Stimulated activated naive CD8-positive, alpha-beta T cell treated with anti-CD3 and anti-CD28 coated beads, Interleukin-15, amount 100 ng/mL, for 72 hours (primary cell): ENCODE measurements around the gene ERBB4.

Source experiments
- ATAC-seq: fragments of 150-1000 bp; cut with Tn5 transposase; 2 replicates; pipeline ENCODE4 v1.10.0; 2021; ENCODE audit warnings: mild to moderate bottlenecking, moderate library complexity
- DNase-seq, 2 donors: peaks; one replicate each; pipeline ENCODE4 v3.0.0; 2021 to 2022
- H3K27ac Mint-ChIP-seq, 2 donors: one replicate each; pipeline ENCODE4 v1.8.0; 2022; ENCODE audit warnings: mild to moderate bottlenecking in 2 of 2, mixed read lengths in 2 of 2, moderate library complexity in 2 of 2
- H3K27me3 Mint-ChIP-seq: one replicate; pipeline ENCODE4 v1.8.0; 2022; ENCODE audit warnings: mixed read lengths
- H3K4me1 Mint-ChIP-seq: one replicate; pipeline ENCODE4 v1.8.0; 2022; ENCODE audit warnings: mild to moderate bottlenecking, mixed read lengths
- H3K4me3 Mint-ChIP-seq, 2 donors: one replicate each; pipeline ENCODE4 v1.8.0; 2022; ENCODE audit warnings: mild to moderate bottlenecking in 2 of 2, mixed read lengths in 2 of 2, moderate library complexity in 1 of 2
- H3K9me3 Mint-ChIP-seq, 2 donors: one replicate each; pipeline ENCODE4 v1.8.0; 2022; ENCODE audit warnings: mixed read lengths in 2 of 2

The ERBB4 gene

GRCh38 chr2:212538305-212539071, at the start of gene ERBB4:
ERBB4 (minus strand) TSS chr2:212538802; CDS start chr2:212538530, 272 bp downstream.
- peak within 1 kb of the TSS; percentile 57 to 61 for H3K4me3 Mint-ChIP-seq
- no peak for DNase-seq
- H3K27ac Mint-ChIP-seq: peak within 1 kb of the TSS in 1 of 2 donors; percentile 33
- ATAC-seq: peak; percentile 40
- H3K4me1 Mint-ChIP-seq: peaks cover 26% of the 10 kb centered on the region
- H3K9me3 Mint-ChIP-seq: no peaks in the 10 kb centered on the region
- peaks cover 85% of the 10 kb centered on the region for H3K27me3 Mint-ChIP-seq

DNA sequence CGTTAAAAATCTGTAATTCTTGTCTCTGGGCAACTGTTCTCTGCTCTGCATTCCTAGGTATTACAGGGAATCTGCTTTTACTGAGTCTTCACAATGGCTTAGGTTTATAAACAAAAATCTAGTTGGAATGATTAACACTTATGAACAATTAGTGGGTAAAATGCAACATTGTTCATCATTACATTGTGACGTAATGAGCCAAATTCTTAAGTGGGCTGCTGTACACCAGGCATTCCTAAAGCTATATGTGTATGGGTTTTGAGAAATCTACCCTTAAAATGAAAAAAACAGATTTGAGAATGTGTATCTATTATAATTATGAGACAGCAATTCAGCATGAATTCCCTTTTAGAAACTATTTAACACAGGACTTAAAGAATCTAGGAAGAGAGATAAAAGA, 41.5 kb upstream of the ERBB4 start:
- H3K4me1 Mint-ChIP-seq: no peaks in the 10 kb centered on the region
- no peaks in the 10 kb centered on the region for H3K27me3 Mint-ChIP-seq
- H3K4me3 Mint-ChIP-seq: no peak overlapping the region
- ATAC-seq (no peak), DNase-seq (no peak)
- H3K9me3 Mint-ChIP-seq: peaks cover 6 to 11% of the 10 kb centered on the region in 2 donors
- no peak overlapping the region for H3K27ac Mint-ChIP-seq

GRCh38 chr2:212556296-212556695, 17.7 kb upstream of the ERBB4 start:
- ATAC-seq: no peak
- Mint-ChIP-seq H3K4me3 (no peak overlapping the region), H3K27me3 (no peaks in the 10 kb centered on the region), H3K27ac (no peak overlapping the region), H3K4me1 (no peaks in the 10 kb centered on the region), H3K9me3 (no peaks in the 10 kb centered on the region)
- DNase-seq: no peak

DNA sequence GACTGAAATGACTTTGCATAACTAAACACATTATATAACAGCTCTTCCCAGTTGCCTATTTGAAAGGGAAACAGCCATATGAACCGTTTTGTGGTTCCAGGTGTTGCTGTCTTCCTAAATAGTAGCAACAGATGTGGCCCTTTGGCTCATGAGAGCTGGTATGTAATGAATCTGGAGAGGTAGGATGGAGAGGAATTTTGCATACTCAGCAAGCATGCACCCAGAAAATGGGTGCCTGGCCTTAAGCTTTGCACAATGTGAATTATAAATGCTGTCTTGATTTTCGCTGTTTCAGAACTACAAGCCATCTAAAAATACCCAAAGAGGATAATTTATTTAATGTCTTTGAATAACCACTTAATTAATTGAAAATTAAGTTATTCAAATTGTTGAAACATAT, 15.6 kb upstream of the ERBB4 start:
- no peaks in the 10 kb centered on the region for H3K4me1 Mint-ChIP-seq
- no peak overlapping the region for H3K27ac Mint-ChIP-seq
- no peak overlapping the region for H3K4me3 Mint-ChIP-seq
- no peak for DNase-seq
- no peaks in the 10 kb centered on the region for H3K27me3 Mint-ChIP-seq
- no peak for ATAC-seq
- H3K9me3 Mint-ChIP-seq: no peaks in the 10 kb centered on the region

- Mint-ChIP-seq H3K4me1 (no peaks in the 10 kb centered on the region), H3K27me3 (no peaks in the 10 kb centered on the region), H3K9me3 (no peaks in the 10 kb centered on the region), H3K27ac (no peak overlapping the region), H3K4me3 (no peak overlapping the region)
- no peak for ATAC-seq
- DNase-seq: no peak
Measured at GRCh38 chr2:212549941-212550340, 11.3 kb upstream of the ERBB4 start.

- DNase-seq: no peak
Measured at GRCh38 chr2:212549463-212549862, 10.9 kb upstream of the ERBB4 start.

GRCh38 chr2:212548455-212548819, 9.8 kb upstream of the ERBB4 start:
- Mint-ChIP-seq H3K9me3 (no peaks in the 10 kb centered on the region), H3K4me3 (no peak overlapping the region), H3K27me3 (peaks cover 2% of the 10 kb centered on the region), H3K4me1 (no peaks in the 10 kb centered on the region), H3K27ac (no peak overlapping the region)
- no peak for DNase-seq
- no peak for ATAC-seq

More at GRCh38 chr2:212549463-212549862, 10.9 kb upstream of the ERBB4 start:
- H3K27me3 Mint-ChIP-seq: no peaks in the 10 kb centered on the region
- H3K27ac Mint-ChIP-seq: no peak overlapping the region
- no peaks in the 10 kb centered on the region for H3K9me3 Mint-ChIP-seq
- no peak overlapping the region for H3K4me3 Mint-ChIP-seq
- H3K4me1 Mint-ChIP-seq: no peaks in the 10 kb centered on the region
- ATAC-seq: no peak

DNA sequence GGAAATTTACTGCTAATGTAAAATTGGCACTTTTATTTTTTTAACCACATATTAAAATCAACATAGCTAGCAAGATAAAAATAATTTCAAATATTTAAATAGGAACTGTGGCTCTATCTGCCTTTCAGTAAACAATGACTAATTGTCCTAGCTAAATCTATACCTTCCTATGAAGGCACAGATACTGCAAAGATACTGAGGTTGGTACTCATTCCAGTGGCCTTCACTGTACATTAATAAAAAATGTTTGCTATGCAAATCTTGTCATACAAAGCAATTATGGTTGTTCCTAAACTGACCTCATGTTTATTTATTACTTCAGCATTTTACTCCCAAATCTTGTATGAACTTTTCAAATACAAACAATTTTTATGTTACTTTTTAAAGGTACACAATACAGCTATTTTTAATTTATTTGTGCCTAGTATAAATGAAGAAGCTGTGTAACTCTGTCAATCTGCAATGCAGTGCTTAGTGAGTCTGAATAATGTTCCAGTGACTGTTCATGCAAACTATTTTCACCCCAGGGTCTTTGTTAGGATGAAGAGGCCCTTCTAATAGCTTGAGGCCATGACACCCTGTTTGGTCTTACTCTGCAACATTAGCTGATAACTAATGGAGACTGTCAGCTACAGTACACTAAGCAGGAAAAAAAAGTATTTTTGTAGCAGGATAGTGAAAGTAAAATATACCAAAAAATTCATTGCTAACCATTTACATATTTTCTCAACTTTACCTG, 9.3 kb upstream of the ERBB4 start:
- H3K27ac Mint-ChIP-seq: no peak overlapping the region
- ATAC-seq (no peak), DNase-seq (no peak)
- no peaks in the 10 kb centered on the region for H3K9me3 Mint-ChIP-seq
- no peak overlapping the region for H3K4me3 Mint-ChIP-seq
- H3K27me3 Mint-ChIP-seq: peaks cover 7% of the 10 kb centered on the region
- H3K4me1 Mint-ChIP-seq: no peaks in the 10 kb centered on the region

GRCh38 chr2:212546669-212547068, 8.1 kb upstream of the ERBB4 start:
- H3K27ac Mint-ChIP-seq: no peak overlapping the region

GRCh38 chr2:212540341-212540740, 1.7 kb upstream of the ERBB4 start:
- H3K4me1 Mint-ChIP-seq: peaks cover 26% of the 10 kb centered on the region
- H3K27me3 Mint-ChIP-seq: peaks cover 76% of the 10 kb centered on the region
- no peaks in the 10 kb centered on the region for H3K9me3 Mint-ChIP-seq
- ATAC-seq (no peak), DNase-seq (no peak)
- H3K27ac Mint-ChIP-seq: no peak overlapping the region
- H3K4me3 Mint-ChIP-seq: no peak overlapping the region

More at GRCh38 chr2:212546669-212547068, 8.1 kb upstream of the ERBB4 start:
- H3K4me3 Mint-ChIP-seq: no peak overlapping the region
- H3K4me1 Mint-ChIP-seq: no peaks in the 10 kb centered on the region
- peaks cover 19% of the 10 kb centered on the region for H3K27me3 Mint-ChIP-seq
- ATAC-seq (no peak), DNase-seq (no peak)
- no peaks in the 10 kb centered on the region for H3K9me3 Mint-ChIP-seq

DNA sequence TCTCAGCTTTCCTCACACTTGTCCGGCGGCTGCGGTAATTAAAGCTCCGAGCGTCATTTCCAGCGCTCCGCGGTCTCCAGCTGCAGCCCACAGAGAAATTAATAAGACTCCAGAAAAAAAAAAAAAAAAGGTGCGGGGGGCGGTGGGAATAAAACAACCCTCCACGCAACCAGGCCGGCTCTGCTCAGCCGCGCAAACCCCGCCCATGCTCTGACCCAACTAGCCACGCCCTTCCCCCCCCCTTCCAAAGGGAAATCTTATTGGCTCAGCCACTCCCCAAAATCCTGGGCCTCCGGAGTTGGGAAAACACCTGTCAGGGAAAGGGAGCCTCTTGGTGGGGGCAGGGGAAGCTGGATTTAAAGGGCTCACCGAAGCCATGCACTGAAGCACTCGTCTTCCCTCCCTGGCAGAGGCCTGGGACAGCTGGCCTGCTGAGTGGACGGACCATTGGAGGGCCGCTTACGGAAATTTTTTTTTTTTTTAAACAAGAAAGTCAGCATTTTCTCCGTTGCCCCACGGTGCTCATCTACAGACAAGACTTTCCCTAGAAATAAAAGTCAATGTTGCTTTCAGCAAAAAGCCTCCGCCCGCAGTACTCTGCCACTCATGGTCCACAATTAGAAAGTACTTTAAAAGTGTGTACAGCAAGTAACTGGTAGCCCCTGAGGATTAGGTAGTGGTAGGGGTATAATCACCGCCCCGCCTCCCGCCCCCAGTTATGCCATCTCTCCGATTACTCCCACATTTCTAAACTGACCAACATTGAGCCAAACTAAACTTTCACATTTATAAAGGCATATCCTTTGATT, 674 bp upstream of the ERBB4 start:
- peak overlapping the region; percentile 56 to 57 for H3K4me3 Mint-ChIP-seq
- H3K4me1 Mint-ChIP-seq: peaks cover 26% of the 10 kb centered on the region
- no peaks in the 10 kb centered on the region for H3K9me3 Mint-ChIP-seq
- no peak overlapping the region for H3K27ac Mint-ChIP-seq
- ATAC-seq (no peak), DNase-seq (no peak)
- H3K27me3 Mint-ChIP-seq: peaks cover 81% of the 10 kb centered on the region

DNA sequence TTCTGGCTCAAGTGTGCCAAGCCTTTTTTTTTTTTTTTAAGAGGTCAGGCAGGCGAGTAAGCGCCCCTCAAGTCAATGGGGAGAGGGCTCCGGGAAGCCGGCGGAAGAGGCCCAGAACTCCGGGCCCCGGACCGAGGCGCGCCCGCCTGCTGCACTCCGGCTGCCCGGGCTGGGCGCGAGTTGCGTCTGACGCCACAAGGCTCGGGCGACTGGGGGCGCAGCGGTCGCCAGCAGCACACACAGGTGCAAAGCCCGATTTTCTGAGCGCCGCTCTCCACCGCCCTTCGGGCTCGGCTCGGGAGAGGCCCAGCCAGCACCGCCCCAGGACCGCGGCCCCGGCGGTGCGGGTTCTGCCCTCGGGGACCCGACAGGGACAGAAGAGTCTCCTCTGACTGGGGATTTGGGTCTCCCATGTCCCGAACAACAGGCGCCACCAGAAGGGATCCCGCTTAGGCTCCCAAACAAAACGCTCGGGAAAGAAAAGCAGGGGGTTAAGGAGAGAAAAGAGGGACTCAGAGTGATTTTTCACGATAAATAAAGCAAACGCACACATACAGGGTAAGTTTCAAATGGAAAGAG, 787 bp downstream of the ERBB4 start:
- Mint-ChIP-seq H3K4me1 (peaks cover 26% of the 10 kb centered on the region), H3K9me3 (no peaks in the 10 kb centered on the region), H3K27ac (peak overlapping the region in 1 of 2 donors; percentile 33), H3K27me3 (peaks cover 79% of the 10 kb centered on the region), H3K4me3 (peak overlapping the region; percentile 57 to 61)
- DNase-seq (peak in 1 of 2 donors; percentile 13), ATAC-seq (peak; percentile 46)

GRCh38 chr2:212536817-212537725, 1.5 kb downstream of the ERBB4 start:
- DNase-seq (peak in 1 of 2 donors; percentile 4), ATAC-seq (peak; percentile 11)
- Mint-ChIP-seq H3K27ac (peak overlapping the region in 1 of 2 donors; percentile 44), H3K27me3 (peaks cover 71% of the 10 kb centered on the region), H3K4me3 (peak overlapping the region; percentile 48 to 59), H3K9me3 (no peaks in the 10 kb centered on the region), H3K4me1 (peaks cover 26% of the 10 kb centered on the region)

DNA sequence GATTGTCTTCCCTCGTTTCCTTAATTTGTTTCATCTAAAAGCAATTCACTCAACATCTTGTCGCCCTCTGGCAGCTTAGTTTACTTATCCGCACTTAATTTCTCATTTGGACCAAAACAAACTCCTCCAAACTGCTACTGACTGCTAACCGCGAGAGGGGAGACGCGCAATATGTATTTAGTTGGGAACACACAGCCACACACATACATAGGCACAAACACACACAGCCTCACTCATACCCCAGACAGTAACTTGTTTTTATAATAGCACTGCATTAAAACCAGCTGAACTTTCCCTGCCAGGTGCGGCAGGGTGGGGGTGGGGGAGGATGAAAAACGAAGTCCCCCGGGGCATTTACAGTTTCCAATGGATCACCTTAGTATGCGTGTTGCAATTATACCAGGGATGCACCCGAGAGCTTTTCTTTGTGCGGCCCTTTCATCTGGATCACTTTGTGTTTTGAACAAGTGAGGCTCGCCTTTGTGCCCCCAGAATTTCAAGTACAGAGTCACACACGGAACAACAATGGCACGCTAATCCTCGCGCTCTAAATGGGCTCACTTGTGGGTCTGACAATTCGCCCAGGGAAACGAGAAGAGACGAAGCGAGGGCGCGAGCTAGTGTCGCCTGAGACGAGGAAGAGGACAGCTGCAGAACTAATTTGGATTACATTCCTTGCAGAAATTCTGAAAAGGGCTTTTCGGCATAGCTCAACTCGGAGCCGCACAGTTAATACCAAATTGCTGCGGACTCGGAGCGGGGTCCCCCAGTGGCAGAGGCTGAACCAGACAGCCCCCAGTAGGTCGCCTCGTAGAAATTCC, 2.4 kb downstream of the ERBB4 start:
- Mint-ChIP-seq H3K27me3 (peaks cover 66% of the 10 kb centered on the region), H3K4me1 (peaks cover 26% of the 10 kb centered on the region), H3K27ac (peak overlapping the region in 1 of 2 donors; percentile 54), H3K9me3 (no peaks in the 10 kb centered on the region), H3K4me3 (peak overlapping the region; percentile 13 to 59)
- no peak for DNase-seq
- ATAC-seq: peak; percentile 24
